Right lobe of liver (tissue), 6 donors: ENCODE results near the gene TBCB. TPM values are rescaled to one million over a fixed set of nuclear protein-coding genes. Genes with fewer than 3 reads are reported as not detected.

Experiments used
- ATAC-seq, 4 donors: fragments of 200-7000 bp; cut with Tn5 transposase; one replicate each; pipeline ENCODE4 v1.9.1; 2020; ENCODE audit warnings: mild to moderate bottlenecking in 4 of 4, moderate library complexity in 4 of 4
- DNase-seq, 3 donors: peaks; one replicate each; pipeline ENCODE4 v3.0.0-alpha.2; 2020
- H3K27ac ChIP-seq, 3 donors: fragments of 200-600 bp; one replicate each; pipeline ENCODE4 v1.8.0; 2022
- H3K27me3 ChIP-seq, 2 donors: fragments of 200-600 bp; one replicate each; pipeline ENCODE4 v1.8.0; 2022
- H3K36me3 ChIP-seq, 4 donors: fragments of 200-600 bp; sonication (generic) in 1 of 4; one replicate each; pipeline versions ENCODE4 v1.5.1 to v1.8.0; 2017 to 2022; ENCODE audit warnings: control low read depth in 1 of 4
- H3K4me1 ChIP-seq, 4 donors: fragments of 200-600 bp; sonication (generic) in 1 of 4; one replicate each; pipeline versions ENCODE4 v1.5.1 to v1.8.0; 2017 to 2022; ENCODE audit warnings: control low read depth in 1 of 4
- H3K4me3 ChIP-seq, 3 donors: fragments of 200-600 bp; one replicate each; pipeline ENCODE4 v1.8.0; 2022
- H3K9me3 ChIP-seq, 4 donors: fragments of 200-600 bp; sonication (generic) in 1 of 4; one replicate each; pipeline versions ENCODE4 v1.5.1 to v1.8.0; 2017 to 2022; ENCODE audit warnings: control low read depth in 1 of 4
- CTCF ChIP-seq, 4 donors: fragments of 200-600 bp in 3 of 4; fragments of 450-650 bp in 1 of 4; IDR thresholded peaks; one replicate each; pipeline versions ENCODE4 v1.5.1 to v1.8.0; 2016 to 2022; ENCODE audit warnings: antibody characterized with exemption in 4 of 4, mild to moderate bottlenecking in 2 of 4
- POLR2A ChIP-seq: fragments of 450-650 bp; IDR thresholded peaks from one replicate; pipeline ENCODE4 v1.6.1; 2017; ENCODE audit warnings: antibody characterized with exemption, mild to moderate bottlenecking
- WGBS: methylation state at CpG from one replicate; pipeline ENCODE4 v1.1.6; 2018; ENCODE audit warnings: low coverage, low lambda C conversion rate; ENCODE audit not compliant: insufficient coverage; ENCODE audit errors: missing lambda C conversion rate; 5-methylcytosine and 5-hydroxymethylcytosine counted together
- intact Hi-C, 2 donors: fragments of 100-400 bp; cut with DNase I; formaldehyde crosslinking; loops; one replicate each; pipeline versions ENCODE4 v1.11.2 to v1.14.1; 2022
- total RNA-seq, 6 experiments: library from RNA; depleted of rRNA in 2 of 6; stranded (reverse); fragments of >200 nt in 2 of 6; fragmentation: NEBNext Ultra II Directional in 3 of 6; extraction: Animal tissue kit (Norgen Biotek cat#: 25700) in 3 of 6; gene quantifications; one replicate each; pipeline versions ENCODE4 v1.1.0 to v1.2.4, GENCODE V29; 2016 to 2023
- donor health status: DM: no; HTN: yes; CAD: no.
- donor health status: DM: no; HTN: no; CAD: no.
- donor health status: DM: no; HTN: no; CAD: no.
- donor health status: DM: no; HTN: yes; CAD: no.
- donor health status: DM: no; HTN: yes; CAD: no.

TBCB gene
- total RNA-seq, 6 experiments from 2014 or later, result 27.8 to 64.7 (median 36.4) TPM

GRCh38 chr19:36151144-36152018, 36.1 kb downstream of the TBCB start:
- 72% methylated on average over 23 of the region's 47 CpGs for WGBS
- Histone ChIP-seq H3K4me1 (no peaks in the 10 kb centered on the region), H3K9me3 (no peaks in the 10 kb centered on the region), H3K27ac (peak overlapping the region; percentile 57 to 73 (median 64)), H3K27me3 (no peaks in the 10 kb centered on the region), H3K4me3 (peak overlapping the region in 2 of 3 donors; percentile 26 to 33), H3K36me3 (peaks cover 0 to 38% (median 22%) of the 10 kb centered on the region in 4 donors)
- TF ChIP-seq POLR2A (no peak), CTCF (IDR thresholded peaks at IDR 0.05) (no peak)
- intact Hi-C loops, result no loop called here
- DNase-seq (peak in 1 of 3 donors; percentile 50), ATAC-seq (peak; percentile 45 to 56 (median 48))

- H3K9me3 ChIP-seq, result no peaks in the 10 kb centered on the region
- DNase-seq, result no peak
- ATAC-seq, result peak; percentile 9 to 21 (median 17)
- peaks cover 0 to 32% (median 17%) of the 10 kb centered on the region in 4 donors for H3K36me3 ChIP-seq
- intact Hi-C loops, result no loop called here
- peak overlapping the region; percentile 26 to 33 (median 27) for H3K4me3 ChIP-seq
- no peaks in the 10 kb centered on the region for H3K27me3 ChIP-seq
- TF ChIP-seq CTCF (IDR thresholded peaks at IDR 0.05) (no peak), POLR2A (no peak)
- 100% methylated on average over 1 of the region's 16 CpGs for WGBS
- H3K27ac ChIP-seq, result peak overlapping the region; percentile 57 to 73 (median 64)
- H3K4me1 ChIP-seq, result no peaks in the 10 kb centered on the region
Observed at GRCh38 chr19:36152019-36152351, 36.7 kb downstream of the TBCB start.

- Histone ChIP-seq H3K27me3 (no peaks in the 10 kb centered on the region), H3K4me1 (no peaks in the 10 kb centered on the region), H3K36me3 (peaks cover 0 to 28% (median 15%) of the 10 kb centered on the region in 4 donors), H3K27ac (peak within 1 kb of the TSS; percentile 57 to 73 (median 64)), H3K9me3 (no peaks in the 10 kb centered on the region), H3K4me3 (peak within 1 kb of the TSS; percentile 26 to 33 (median 27))
- intact Hi-C loops, result no loop called here
- peak; percentile 42 to 64 (median 59) for DNase-seq
- TF ChIP-seq CTCF (IDR thresholded peaks at IDR 0.05) (no peak), POLR2A (no peak)
- ATAC-seq, result peak; percentile 69 to 84 (median 76)
- 65% methylated on average over 23 of the region's 40 CpGs for WGBS
Observed at GRCh38 chr19:36152352-36153091, 37.3 kb downstream of the TBCB start, which contains the start of gene COX7A1. Gene COX7A1, minus strand, starts transcription at chr19:36152447. Its CDS starts 40 bp downstream, at chr19:36152407.

- Histone ChIP-seq H3K36me3 (peaks cover 0 to 21% (median 12%) of the 10 kb centered on the region in 4 donors), H3K4me1 (no peaks in the 10 kb centered on the region), H3K27ac (peak overlapping the region in 1 of 3 donors; percentile 64), H3K27me3 (no peaks in the 10 kb centered on the region), H3K4me3 (no peak overlapping the region), H3K9me3 (no peaks in the 10 kb centered on the region)
- 96% methylated on average over 7 of the region's 10 CpGs for WGBS
- intact Hi-C loops, result no loop called here
- TF ChIP-seq POLR2A (no peak), CTCF (IDR thresholded peaks at IDR 0.05) (no peak)
- ATAC-seq (no peak), DNase-seq (peak in 1 of 3 donors; percentile 9)
Observed at GRCh38 chr19:36153126-36153525, 37.9 kb downstream of the TBCB start.
